Stimulated activated CD4-positive, alpha-beta T cell treated with anti-CD3 and anti-CD28 coated beads, Interleukin-1b, Interleukin-23, amount 100 ng/mL, for 24 hours (primary cell): ENCODE measurements around the gene KAT8.

Experiments
- DNase-seq, 4 experiments: peaks; one replicate each; pipeline ENCODE4 v3.0.0-alpha.2; 2020; ENCODE audit warnings: low read depth in 4 of 4, low spot score in 1 of 4

KAT8 gene

DNA sequence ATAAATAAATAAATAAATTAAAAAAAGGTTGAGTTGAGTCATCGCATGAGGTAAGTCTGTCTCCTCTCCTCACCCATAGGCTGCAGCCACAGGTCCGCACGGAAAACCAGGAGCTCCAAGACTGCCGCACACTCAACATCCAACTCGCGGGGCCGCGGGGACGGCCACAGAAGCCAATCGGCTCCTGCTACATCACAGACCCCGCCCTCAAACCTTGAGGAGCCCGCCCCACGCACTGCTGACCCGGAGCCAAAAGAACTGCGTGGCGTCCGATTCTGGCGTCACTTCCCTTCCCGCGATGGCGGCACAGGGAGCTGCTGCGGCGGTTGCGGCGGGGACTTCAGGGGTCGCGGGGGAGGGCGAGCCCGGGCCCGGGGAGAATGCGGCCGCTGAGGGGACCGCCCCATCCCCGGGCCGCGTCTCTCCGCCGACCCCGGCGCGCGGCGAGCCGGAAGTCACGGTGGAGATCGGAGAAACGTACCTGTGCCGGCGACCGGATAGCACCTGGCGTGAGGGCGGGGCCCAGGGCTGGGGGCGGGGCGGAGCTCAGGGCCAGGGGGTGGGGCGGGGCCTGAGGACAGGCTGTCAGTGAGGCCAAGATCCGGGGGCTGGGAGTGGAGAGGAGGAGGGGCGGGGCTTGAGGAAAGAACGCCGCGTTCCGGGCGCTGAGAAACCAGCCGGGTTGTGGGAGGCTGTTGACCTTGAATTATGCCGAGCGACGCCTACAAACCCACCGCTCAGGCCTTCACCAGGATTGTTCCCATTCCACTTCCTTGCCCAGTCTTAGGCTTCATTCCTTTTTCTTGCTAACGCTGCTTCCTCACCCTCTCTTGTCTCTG is at the start of gene KAT8:
TSS of gene KAT8 (plus strand) at position 281 of the 839 bp plus-strand sequence. CDS start at position 299, 18 bp downstream.
- DNase-seq, result peak; percentile 94 to 98 (median 96)

DNA sequence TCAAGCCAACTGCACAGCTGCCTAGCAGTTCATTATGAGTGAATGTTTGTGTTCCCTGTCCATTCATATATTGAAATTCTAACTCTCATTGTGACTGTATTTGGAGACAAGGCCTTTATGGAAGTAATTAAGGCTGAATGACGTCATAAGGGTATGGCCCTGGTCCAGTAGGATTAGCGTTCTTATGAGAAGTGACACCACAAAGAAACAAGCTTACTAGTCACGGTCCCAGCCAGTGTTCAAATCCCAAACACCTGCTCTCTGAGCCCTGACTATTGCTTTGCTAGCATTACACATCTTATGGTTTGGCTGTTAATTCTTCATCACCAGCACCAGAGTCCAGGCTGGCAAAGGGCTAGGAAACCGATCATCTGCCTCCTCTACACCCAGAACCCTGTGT is 45.6 kb upstream of the KAT8 start:
- DNase-seq, result no peak

DNA sequence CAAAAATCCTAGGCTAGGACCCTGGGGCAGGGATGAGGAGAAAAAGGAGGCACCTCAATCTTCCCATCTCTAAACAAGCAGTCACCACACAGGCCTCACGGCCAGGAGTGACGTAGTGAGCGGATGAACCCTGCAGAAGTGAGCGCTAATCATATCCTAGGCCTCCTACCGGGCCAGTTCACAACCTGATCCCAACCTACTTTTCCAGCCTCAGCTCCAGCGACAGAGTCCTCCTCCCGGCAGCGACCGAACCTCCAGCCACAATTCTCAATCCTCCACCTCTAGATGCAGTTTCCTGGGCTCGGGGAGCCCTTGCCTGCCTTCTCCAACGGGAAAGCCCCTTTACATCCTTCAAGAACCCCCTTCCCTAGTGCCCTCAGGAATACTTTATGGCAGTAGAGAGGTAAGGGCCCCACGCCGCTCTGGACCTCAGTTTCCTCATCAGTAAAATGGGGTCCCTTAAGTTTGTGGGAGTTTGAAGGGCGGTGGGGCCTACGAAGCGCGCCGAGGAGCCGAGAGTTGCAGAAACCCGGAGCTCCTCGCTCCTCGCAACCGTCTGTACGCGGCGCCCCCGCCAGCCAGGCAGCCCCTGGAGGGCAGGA is 44.8 kb upstream of the KAT8 start:
- no peak for DNase-seq

DNA sequence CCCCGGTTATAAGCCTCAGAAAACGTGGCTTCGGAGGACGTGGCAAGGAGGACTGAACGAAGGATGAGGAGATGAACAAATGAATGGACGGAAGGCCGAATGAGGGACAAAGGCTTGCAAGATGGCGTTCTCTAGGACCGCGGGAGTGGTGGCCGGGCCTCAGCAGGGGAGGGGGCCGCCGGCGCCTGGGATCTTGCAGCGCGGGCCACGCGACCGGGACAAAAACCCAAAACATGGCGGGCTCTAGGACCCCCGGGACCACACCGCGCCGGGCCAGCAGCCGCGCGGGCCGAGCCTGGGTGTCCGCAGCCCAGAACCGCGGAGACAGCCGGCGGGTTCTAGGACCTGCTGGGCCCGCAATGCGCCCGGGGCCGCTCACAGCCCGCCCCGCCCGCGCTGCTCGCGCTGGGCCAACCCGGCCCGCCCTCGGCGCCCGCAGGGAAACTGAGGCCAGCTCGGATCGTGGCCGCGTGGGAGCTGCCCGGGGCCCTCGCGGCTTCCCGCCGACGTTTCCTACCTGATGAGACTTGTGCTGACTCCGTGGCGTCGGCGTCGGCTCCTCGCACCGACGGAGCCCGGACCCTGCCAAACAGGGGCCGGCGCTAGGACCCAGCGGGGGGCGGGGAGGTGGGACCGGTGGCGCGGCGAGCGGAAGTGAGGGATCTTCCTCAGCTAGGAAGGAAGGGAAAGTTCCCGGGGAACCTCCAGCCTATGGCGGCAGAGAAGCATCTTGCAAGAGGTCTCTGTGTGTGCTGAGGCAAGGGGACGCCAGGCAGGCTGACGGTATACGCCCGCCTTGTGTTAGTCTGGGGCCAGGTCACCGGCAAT is 44.1 kb upstream of the KAT8 start:
- DNase-seq, result peak; percentile 72 to 87 (median 84)

DNA sequence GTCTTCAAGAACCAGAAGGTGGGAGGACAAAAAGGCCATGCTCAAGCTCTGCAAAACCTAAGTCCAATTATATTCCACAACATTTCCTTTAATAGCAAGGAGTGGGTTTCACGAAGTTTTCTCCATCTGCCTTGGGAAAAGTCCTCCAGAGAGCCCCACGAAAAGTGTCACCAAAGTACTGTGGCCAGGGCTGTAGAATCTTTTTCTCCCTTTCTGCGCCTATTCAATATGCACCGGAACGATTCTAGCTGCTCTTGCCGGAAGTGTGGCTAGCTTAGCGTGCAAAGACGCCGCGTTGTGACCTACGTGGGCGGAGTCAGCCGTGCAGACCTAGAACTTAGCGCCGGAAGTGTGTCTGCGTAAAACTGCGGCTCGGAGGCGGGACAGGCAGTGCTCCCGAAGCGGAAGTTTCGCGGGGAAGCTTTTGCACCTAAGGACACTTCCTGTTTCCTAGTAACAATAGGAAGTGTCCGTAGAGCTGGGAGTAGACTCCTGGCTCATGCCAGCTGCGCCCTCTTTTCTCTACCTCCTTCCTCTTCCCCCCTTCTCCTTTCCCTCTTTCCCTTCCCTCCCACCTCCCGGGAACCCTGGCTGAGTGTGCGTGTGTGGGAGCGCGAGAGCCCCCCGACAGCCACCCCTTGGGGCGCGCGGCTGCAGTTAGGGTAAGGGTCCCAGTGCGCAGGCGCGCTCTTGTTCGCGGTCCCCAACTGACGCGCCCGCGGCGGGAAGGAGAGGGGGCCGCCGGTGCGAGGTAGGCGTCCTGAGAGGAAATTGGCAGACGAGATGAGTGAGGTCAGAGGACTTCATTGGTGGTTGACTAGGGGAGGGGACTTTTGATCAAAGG is 43.3 kb upstream of the KAT8 start, which contains the start of the genes ZNF646 and ZNF668:
TSS of gene ZNF646 (plus strand) at position 453 of the 844 bp plus-strand sequence. CDS start 1,903 bp downstream, outside the sequence.
TSS of gene ZNF668 (minus strand) at position 271 of the 844 bp plus-strand sequence. CDS start 9,781 bp downstream, outside the sequence.
- DNase-seq, result peak; percentile 85 to 96 (median 94)

DNA sequence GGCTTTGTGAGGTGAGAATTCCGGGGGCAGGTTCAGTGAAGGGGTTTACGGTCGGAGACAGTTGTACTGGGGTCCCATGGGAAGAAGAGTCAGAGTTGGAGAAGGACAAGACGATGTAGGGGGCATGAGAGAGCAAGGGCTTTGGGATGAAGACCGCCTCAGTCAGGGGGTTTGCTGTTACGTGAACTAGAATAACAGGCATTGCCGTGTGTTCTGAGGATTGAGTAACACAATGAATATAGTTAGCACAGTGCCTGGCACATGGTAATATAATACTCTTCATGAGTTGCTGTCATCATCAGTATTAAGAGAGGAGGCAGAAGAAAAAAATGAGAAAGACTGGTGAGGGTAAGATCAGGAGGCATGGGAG is 42.7 kb upstream of the KAT8 start:
- DNase-seq, result no peak

DNA sequence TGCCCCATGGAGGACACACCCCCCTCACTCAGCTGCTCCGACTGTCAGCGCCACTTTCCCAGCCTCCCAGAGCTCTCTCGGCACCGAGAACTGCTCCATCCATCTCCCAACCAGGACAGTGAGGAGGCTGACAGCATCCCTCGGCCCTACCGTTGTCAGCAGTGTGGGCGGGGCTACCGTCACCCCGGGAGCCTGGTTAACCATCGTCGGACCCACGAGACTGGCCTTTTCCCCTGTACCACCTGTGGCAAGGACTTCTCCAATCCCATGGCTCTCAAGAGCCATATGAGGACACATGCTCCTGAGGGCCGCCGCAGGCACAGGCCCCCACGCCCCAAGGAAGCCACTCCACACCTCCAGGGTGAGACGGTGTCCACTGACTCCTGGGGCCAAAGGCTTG is 41.1 kb upstream of the KAT8 start:
- DNase-seq, result no peak

DNA sequence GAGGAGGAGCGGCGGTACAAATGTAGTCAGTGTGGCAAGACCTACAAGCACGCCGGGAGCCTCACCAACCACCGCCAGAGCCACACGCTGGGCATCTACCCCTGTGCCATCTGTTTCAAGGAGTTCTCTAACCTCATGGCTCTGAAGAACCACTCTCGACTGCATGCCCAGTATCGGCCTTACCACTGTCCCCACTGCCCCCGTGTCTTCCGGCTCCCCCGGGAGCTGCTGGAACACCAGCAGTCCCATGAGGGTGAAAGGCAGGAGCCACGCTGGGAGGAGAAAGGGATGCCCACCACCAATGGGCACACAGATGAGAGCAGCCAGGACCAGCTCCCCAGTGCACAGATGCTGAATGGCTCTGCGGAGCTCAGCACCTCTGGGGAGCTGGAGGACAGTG is 40.4 kb upstream of the KAT8 start:
- no peak for DNase-seq

DNA sequence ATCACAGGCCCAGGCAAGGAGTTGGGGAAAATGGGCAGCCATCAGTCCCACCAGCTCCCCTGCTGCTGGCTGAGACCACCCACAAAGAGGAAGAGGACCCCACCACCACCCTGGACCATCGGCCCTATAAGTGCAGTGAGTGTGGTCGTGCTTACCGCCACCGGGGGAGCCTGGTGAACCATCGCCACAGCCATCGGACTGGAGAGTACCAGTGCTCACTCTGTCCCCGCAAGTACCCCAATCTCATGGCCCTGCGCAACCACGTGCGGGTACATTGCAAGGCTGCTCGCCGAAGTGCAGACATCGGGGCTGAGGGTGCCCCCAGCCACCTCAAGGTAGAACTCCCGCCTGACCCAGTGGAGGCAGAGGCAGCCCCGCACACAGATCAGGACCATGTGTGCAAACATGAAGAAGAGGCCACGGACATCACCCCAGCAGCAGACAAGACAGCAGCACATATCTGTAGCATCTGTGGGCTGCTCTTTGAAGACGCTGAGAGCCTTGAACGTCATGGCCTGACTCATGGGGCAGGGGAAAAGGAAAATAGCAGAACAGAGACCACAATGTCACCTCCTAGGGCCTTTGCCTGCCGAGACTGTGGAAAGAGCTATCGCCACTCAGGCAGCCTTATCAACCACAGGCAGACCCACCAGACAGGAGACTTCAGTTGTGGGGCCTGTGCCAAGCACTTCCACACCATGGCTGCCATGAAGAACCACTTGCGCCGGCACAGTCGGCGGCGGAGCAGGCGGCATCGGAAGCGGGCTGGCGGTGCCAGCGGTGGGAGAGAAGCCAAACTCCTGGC is 39.7 kb upstream of the KAT8 start:
- no peak for DNase-seq

DNA sequence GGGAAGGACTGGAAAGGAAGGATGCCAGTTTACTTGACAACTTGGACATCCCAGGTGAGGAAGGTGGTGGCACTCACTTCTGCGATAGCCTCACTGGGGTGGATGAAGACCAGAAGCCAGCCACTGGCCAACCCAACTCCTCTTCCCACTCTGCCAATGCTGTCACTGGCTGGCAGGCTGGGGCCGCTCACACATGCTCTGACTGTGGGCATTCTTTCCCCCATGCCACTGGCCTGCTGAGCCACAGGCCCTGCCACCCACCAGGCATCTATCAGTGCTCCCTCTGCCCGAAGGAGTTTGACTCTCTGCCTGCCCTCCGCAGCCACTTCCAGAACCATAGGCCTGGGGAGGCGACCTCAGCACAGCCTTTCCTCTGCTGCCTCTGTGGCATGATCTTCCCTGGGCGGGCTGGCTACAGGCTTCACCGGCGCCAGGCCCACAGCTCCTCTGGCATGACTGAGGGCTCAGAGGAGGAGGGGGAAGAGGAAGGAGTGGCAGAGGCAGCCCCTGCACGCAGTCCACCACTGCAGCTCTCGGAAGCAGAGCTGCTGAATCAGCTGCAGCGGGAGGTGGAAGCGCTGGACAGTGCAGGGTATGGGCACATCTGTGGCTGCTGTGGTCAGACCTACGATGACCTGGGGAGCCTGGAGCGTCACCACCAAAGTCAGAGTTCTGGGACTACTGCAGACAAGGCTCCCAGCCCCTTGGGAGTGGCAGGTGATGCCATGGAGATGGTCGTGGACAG is 38.7 kb upstream of the KAT8 start:
- no peak for DNase-seq

DNA sequence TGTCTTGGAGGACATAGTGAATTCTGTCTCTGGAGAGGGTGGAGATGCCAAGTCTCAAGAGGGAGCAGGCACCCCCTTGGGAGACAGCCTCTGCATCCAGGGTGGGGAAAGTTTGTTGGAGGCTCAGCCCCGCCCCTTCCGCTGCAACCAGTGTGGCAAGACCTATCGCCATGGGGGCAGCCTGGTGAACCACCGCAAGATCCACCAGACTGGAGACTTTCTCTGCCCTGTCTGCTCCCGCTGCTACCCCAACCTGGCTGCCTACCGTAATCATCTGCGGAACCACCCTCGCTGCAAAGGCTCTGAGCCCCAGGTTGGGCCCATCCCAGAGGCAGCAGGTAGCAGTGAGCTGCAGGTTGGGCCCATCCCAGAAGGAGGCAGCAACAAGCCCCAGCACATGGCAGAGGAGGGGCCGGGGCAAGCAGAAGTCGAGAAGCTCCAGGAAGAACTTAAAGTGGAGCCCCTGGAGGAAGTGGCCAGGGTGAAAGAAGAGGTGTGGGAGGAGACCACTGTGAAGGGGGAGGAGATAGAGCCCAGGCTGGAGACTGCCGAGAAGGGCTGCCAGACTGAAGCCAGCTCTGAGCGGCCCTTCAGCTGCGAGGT is 38.0 kb upstream of the KAT8 start:
- no peak for DNase-seq

DNA sequence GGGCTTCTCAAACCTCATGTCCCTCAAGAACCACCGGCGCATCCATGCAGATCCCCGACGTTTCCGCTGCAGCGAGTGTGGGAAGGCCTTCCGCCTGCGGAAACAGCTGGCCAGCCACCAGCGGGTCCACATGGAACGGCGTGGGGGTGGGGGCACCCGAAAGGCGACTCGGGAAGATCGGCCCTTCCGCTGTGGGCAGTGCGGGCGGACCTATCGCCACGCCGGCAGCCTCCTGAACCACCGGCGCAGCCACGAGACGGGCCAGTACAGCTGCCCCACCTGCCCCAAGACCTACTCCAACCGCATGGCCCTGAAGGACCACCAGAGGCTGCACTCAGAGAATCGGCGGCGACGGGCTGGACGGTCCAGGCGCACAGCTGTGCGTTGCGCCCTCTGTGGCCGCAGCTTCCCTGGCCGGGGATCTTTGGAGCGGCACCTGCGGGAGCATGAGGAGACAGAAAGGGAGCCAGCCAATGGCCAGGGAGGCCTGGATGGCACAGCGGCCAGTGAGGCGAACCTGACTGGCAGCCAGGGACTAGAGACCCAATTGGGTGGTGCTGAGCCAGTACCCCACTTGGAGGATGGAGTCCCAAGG is 37.3 kb upstream of the KAT8 start:
- no peak for DNase-seq

DNA sequence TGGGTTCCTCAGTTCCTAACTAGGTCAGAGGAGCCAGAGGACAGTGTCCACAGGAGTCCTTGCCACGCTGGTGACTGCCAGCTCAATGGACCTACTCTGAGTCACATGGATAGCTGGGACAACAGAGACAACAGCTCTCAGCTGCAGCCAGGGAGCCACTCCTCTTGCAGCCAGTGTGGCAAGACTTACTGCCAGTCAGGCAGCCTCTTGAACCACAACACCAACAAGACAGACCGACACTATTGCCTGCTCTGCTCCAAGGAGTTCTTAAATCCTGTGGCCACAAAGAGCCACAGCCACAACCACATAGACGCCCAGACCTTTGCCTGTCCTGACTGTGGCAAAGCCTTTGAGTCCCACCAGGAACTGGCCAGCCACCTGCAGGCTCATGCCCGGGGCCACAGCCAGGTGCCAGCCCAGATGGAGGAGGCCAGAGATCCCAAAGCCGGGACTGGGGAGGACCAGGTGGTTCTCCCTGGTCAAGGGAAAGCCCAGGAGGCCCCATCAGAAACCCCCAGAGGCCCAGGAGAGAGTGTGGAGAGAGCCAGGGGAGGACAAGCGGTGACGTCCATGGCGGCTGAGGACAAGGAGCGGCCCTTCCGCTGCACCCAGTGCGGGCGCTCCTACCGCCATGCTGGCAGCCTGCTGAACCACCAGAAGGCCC is 36.6 kb upstream of the KAT8 start:
- no peak for DNase-seq

DNA sequence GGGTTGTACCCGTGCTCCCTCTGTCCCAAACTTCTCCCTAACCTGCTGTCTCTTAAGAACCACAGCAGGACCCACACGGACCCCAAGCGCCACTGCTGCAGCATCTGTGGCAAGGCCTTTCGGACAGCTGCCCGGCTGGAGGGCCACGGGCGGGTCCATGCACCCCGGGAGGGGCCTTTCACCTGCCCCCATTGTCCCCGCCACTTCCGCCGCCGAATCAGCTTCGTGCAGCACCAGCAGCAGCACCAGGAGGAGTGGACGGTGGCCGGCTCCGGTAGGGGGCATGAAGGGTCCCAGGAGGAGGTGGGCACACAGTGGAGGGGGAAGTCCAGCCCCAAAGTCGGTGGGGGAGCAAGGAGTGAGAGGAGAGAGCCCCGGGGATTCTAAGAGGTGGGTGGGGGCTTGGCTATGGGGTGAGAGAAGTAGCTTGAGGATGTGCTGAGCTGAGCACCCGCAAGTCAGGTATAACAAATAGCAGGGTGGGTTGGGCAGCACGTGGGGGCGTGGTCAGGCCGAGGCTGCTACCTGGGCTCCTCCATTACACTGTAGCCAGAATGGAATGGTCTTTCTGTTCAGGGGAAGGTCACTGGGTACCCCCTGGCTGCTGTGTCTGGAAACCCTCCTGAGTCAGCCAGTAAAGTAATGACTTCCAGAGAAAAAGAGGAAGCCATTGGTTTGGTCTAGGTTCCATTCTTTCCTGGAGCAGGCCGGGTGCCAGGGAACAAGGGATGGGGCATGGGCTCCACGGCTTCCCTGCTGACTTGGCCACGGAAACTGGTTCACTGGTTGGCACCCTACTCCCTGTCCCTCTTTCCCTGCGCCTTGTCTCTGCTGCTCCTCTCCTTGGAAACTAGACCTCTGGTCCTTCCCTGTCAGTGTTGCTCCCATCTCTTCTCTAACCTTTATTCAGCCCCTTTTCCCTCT is 35.8 kb upstream of the KAT8 start:
- DNase-seq, result no peak

DNA sequence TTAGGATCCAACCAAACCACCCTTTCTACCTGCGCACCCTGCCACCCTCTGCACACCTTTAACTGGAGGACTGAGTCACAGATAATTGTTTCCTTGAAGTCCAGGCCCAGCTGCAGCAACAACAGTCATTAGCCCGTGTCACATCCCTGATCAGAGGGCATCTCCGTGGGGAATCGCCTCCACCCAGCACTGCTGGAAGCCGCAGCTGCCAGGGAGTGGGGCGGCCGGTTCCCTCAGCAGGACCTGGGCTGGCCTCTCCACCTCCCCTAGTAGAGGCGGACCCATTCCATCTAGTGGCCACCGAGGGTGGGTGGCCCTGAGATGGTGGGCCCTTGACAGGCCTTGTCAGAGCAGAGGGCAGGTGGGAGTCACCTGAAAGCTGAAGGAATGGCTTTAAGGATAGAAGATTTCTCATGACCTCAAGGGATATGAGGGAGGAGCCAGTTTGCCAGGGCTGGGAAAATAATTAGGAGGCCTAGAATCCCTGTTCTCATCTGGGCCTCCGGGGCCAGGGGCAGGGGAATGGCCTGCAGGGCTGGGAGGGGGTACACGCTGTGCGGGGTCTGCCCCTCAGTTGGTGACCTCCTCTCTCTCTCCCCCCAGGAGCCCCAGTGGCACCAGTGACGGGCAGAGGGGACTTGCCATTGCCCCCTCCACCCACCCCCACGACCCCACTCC is 35.0 kb upstream of the KAT8 start:
- no peak for DNase-seq

DNA sequence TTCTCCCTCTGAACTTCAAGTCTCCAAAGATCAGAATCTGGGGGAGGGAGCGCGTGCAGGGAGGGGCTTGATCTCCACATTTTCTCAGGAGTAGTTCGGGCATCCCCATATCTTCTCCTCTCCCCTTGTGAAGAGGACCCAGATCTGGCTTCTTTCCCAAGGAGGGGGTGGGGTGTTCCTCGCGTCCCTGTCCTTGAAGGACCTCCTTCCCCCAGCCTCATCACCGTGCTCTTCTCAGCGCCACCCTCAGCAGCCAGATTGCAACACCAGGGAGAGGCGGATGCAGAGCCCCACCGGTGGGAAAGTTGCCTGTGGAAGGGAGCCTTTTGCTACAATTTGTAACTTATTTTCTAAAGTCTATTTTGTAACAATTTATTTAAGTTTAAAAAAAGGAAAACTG is 34.4 kb upstream of the KAT8 start:
- DNase-seq, result no peak
